Left ventricle myocardium inferior (tissue), 1 donor: ENCODE results near the gene LAPTM5. TPM values are rescaled to one million over a fixed set of nuclear protein-coding genes. Genes with fewer than 3 reads are reported as not detected.

ENCODE experiments used
- DNase-seq: peaks from one replicate; pipeline ENCODE4 v3.0.0-alpha.2; 2020
- H3K27ac ChIP-seq: fragments of 200-600 bp; replicated peaks from 2 replicates; pipeline ENCODE4 v1.8.0; 2021
- H3K27me3 ChIP-seq: fragments of 200-600 bp; 2 replicates; pipeline ENCODE4 v1.8.0; 2021; ENCODE audit warnings: low read depth
- H3K36me3 ChIP-seq: fragments of 200-600 bp; 2 replicates; pipeline ENCODE4 v1.8.0; 2021
- H3K4me1 ChIP-seq: fragments of 200-600 bp; 2 replicates; pipeline ENCODE4 v1.8.0; 2021
- H3K4me3 ChIP-seq: fragments of 200-600 bp; 2 replicates; pipeline ENCODE4 v1.8.0; 2021; ENCODE audit warnings: mild to moderate bottlenecking, moderate library complexity
- H3K9me3 ChIP-seq: fragments of 200-600 bp; replicated peaks from 2 replicates; pipeline ENCODE4 v1.8.0; 2021
- intact Hi-C: fragments of 100-400 bp; cut with micrococcal nuclease; formaldehyde crosslinking; loops from one replicate; pipeline ENCODE4 v1.11.0; 2022
- total RNA-seq: library from RNA; stranded (reverse); fragmentation: NEBNext Ultra II Directional; extraction: Animal tissue kit (Norgen Biotek cat#: 25700); gene quantifications from one replicate; pipeline ENCODE4 v1.2.1, GENCODE V29; 2021
- TF ChIP-seq, protein P1 (sequence below): fragments of 200-600 bp; IDR thresholded peaks from 2 replicates; pipeline ENCODE4 v1.8.0; 2021; ENCODE audit warnings: antibody characterized with exemption, mild to moderate bottlenecking, borderline replicate concordance
- donor health status: DM: no; HTN: yes; CAD: no; lungs with severe emphysema.

Gene LAPTM5
- total RNA-seq, 1 donor from 2014 or later: 18.8 TPM

- intact Hi-C loops: no loop called here
- no peaks in the 10 kb centered on the region for H3K36me3 ChIP-seq
- no peak overlapping the region for H3K27ac ChIP-seq
- H3K4me3 ChIP-seq: no peak overlapping the region
- TF ChIP-seq, protein P1, sequence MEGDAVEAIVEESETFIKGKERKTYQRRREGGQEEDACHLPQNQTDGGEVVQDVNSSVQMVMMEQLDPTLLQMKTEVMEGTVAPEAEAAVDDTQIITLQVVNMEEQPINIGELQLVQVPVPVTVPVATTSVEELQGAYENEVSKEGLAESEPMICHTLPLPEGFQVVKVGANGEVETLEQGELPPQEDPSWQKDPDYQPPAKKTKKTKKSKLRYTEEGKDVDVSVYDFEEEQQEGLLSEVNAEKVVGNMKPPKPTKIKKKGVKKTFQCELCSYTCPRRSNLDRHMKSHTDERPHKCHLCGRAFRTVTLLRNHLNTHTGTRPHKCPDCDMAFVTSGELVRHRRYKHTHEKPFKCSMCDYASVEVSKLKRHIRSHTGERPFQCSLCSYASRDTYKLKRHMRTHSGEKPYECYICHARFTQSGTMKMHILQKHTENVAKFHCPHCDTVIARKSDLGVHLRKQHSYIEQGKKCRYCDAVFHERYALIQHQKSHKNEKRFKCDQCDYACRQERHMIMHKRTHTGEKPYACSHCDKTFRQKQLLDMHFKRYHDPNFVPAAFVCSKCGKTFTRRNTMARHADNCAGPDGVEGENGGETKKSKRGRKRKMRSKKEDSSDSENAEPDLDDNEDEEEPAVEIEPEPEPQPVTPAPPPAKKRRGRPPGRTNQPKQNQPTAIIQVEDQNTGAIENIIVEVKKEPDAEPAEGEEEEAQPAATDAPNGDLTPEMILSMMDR: no peak
- DNase-seq: no peak
- H3K27me3 ChIP-seq: peaks cover 25% of the 10 kb centered on the region
- H3K4me1 ChIP-seq: peaks cover 28% of the 10 kb centered on the region
- no peaks in the 10 kb centered on the region for H3K9me3 ChIP-seq
These were observed 28.1 kb upstream of the LAPTM5 start for GRCh38 chr1:30785714-30786113.

- Histone ChIP-seq H3K27me3 (peaks cover 24% of the 10 kb centered on the region), H3K4me1 (peaks cover 28% of the 10 kb centered on the region), H3K4me3 (no peak overlapping the region), H3K36me3 (no peaks in the 10 kb centered on the region), H3K27ac (no peak overlapping the region), H3K9me3 (no peaks in the 10 kb centered on the region)
- intact Hi-C loops: no loop called here
- DNase-seq: no peak
- TF ChIP-seq, protein P1: no peak
These were observed 27.6 kb upstream of the LAPTM5 start for GRCh38 chr1:30785181-30785580.

DNA sequence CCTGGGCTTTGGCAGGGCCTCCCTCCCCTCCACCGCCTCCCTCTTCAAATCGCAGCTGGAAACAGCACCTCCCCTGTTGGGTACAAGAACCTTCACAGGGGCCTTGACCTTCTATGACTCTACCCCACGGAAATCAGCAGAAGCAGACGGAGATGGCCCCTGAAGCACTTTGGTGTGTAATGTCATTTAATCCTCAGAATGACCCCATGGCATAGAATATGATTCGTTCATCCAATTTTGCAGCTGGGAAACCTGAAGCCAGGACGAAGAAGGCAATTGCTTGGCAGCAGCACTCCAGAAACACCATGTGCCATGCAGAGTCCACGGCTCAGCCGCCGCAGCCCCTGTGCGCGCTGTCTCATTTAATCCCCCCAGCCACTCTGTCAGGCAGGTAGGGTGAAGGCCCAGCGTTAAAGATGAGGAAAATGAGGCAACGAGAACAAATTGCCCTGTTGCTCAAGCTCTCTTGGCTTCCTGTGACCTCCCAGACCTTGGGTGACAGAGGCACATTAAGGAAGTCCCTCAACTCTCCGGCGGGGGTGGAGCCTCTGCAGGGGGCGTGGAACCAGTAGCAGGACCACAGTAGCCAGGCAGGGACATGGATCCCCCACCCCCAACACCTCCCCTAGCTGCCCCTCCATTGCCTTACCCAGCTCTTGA is 25.8 kb upstream of the LAPTM5 start:
- Histone ChIP-seq H3K27ac (no peak overlapping the region), H3K27me3 (peaks cover 12% of the 10 kb centered on the region), H3K4me1 (peaks cover 24% of the 10 kb centered on the region), H3K9me3 (no peaks in the 10 kb centered on the region), H3K4me3 (no peak overlapping the region), H3K36me3 (no peaks in the 10 kb centered on the region)
- intact Hi-C loops: no loop called here
- peak; percentile 58 for DNase-seq
- TF ChIP-seq, protein P1: no peak

DNA sequence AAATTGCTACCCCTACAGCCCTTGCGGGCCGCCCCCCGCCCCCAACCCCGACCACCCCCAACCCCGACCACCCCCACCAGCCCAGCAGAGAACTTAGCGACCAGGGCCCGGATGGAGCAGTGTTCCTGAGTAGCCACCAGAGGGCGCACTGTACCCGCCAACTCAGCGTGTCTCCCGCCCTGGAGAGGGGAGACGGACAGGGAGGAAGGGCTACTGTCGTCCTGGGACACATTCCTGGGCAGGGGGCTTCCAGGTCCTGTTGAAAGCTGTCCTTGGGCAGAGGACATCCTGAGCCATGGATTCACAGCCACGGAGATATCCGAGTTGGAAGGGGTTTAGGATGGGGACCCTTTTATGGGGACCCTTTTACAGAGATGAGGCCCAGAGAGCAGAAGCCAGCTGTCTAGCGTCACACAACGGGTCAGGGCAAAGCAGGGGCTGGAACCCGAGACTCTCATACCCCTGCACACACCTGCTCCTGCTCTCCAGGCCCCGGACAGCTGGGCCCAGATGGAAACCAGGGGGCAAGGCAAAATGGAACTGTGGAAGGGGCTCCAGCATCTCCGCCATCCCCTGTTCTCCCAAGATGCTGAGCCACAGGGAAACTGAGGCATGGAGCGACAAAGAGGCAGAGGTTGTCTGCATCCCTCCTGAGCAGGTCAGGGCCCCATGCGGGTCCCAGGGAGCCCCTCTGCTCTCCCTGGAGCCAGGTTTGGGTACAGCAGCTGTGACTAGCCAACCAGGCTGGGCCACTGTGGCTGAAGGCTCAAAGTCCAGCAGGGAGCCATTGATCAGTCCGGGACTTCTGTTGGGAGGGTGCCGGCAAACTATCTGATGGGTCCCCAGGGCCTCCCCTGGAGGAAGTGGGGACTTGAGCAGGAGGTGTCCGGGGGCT is 25.0 kb upstream of the LAPTM5 start:
- peak; percentile 58 for DNase-seq
- TF ChIP-seq, protein P1: peak; percentile 75
- Histone ChIP-seq H3K36me3 (no peaks in the 10 kb centered on the region), H3K4me3 (no peak overlapping the region), H3K27ac (no peak overlapping the region), H3K9me3 (no peaks in the 10 kb centered on the region), H3K4me1 (peaks cover 22% of the 10 kb centered on the region), H3K27me3 (peaks cover 12% of the 10 kb centered on the region)
- intact Hi-C loops: no loop called here

DNA sequence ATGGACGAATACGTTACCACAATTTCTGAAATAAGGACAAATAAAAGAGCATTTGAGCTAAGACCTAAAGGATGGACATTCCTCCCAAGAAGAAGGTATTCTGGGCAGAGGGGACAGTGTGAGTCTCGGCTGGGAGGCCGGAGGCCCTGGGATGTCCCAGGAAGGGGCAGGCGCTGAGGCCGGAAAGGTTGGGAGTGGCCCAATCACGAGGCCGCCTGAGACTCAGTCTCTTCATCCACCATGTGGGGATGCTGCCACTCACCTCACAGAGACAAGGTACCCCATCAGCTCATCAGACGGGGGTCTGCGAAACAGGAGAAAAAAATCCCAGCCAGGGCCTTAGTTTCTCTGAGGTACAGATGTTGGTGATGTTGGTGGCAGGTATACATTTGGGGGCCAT is 24.3 kb upstream of the LAPTM5 start:
- no peak for DNase-seq
- no peak overlapping the region for H3K4me3 ChIP-seq
- TF ChIP-seq, protein P1: no peak
- H3K36me3 ChIP-seq: no peaks in the 10 kb centered on the region
- peaks cover 15% of the 10 kb centered on the region for H3K4me1 ChIP-seq
- intact Hi-C loops: no loop called here
- no peaks in the 10 kb centered on the region for H3K9me3 ChIP-seq
- peaks cover 12% of the 10 kb centered on the region for H3K27me3 ChIP-seq
- no peak overlapping the region for H3K27ac ChIP-seq
